HEK293 (cell line): ENCODE results near the gene PLPP6.

Source experiments
- GLIS1 ChIP-seq: fragments of 450-650 bp; formaldehyde crosslinking; IDR thresholded peaks from 2 replicates; pipeline ENCODE4 v1.5.1; 2016; ENCODE audit warnings: missing biosample characterization, missing genetic modification characterization
- HOXC10 ChIP-seq: sonication (generic); formaldehyde crosslinking; IDR thresholded peaks from 2 replicates; pipeline ENCODE4 v1.8.1; 2023; ENCODE audit warnings: mild to moderate bottlenecking, missing genetic modification reagents
- SP2 ChIP-seq: fragments of 450-650 bp; formaldehyde crosslinking; IDR thresholded peaks from 2 replicates; pipeline ENCODE4 v1.5.1; 2016; ENCODE audit warnings: missing biosample characterization, missing genetic modification characterization
- SP3 ChIP-seq: fragments of 450-650 bp; formaldehyde crosslinking; IDR thresholded peaks from 2 replicates; pipeline ENCODE4 v1.5.1; 2016; ENCODE audit warnings: missing biosample characterization, missing genetic modification characterization
- SP7 ChIP-seq: fragments of 450-650 bp; formaldehyde crosslinking; IDR thresholded peaks from 2 replicates; pipeline ENCODE4 v1.5.1; 2016; ENCODE audit warnings: missing biosample characterization, missing genetic modification characterization
- ZNF114 ChIP-seq: fragments of 450-650 bp; formaldehyde crosslinking; IDR thresholded peaks from 2 replicates; pipeline ENCODE4 v1.5.0; 2017; ENCODE audit warnings: missing biosample characterization, missing genetic modification characterization
- ZNF157 ChIP-seq: fragments of 450-650 bp; formaldehyde crosslinking; IDR thresholded peaks from 2 replicates; pipeline ENCODE4 v1.5.1; 2016; ENCODE audit warnings: missing biosample characterization, missing genetic modification characterization
- ZNF335 ChIP-seq: fragments of 450-650 bp; formaldehyde crosslinking; conservative IDR thresholded peaks from 2 replicates; pipeline ENCODE4 v1.5.1; 2016; ENCODE audit warnings: missing biosample characterization, missing genetic modification characterization
- ZNF391 ChIP-seq: fragments of 450-650 bp; formaldehyde crosslinking; IDR thresholded peaks from 2 replicates; pipeline ENCODE4 v1.5.1; 2016; ENCODE audit warnings: low read depth, missing biosample characterization, missing genetic modification characterization, borderline replicate concordance
- ZNF394 ChIP-seq: fragments of 450-650 bp; formaldehyde crosslinking; IDR thresholded peaks from 2 replicates; pipeline ENCODE4 v1.5.1; 2016; ENCODE audit warnings: missing biosample characterization, missing genetic modification characterization, mild to moderate bottlenecking, moderate library complexity, borderline replicate concordance
- ZNF426 ChIP-seq: fragments of 450-650 bp; formaldehyde crosslinking; IDR thresholded peaks from 2 replicates; pipeline ENCODE4 v1.5.1; 2017; ENCODE audit warnings: missing biosample characterization, missing genetic modification characterization, mild to moderate bottlenecking, inconsistent platforms, moderate library complexity
- ZNF433 ChIP-seq: fragments of 450-650 bp; formaldehyde crosslinking; IDR thresholded peaks from 2 replicates; pipeline ENCODE4 v1.5.1; 2016; ENCODE audit warnings: missing biosample characterization, missing genetic modification characterization, low read depth
- ZNF529 ChIP-seq: fragments of 450-650 bp; formaldehyde crosslinking; IDR thresholded peaks from 2 replicates; pipeline ENCODE4 v1.5.1; 2017; ENCODE audit warnings: missing genetic modification characterization, missing biosample characterization; ENCODE audit not compliant: insufficient replicate concordance
- TF ChIP-seq, protein P1 (sequence below): fragments of 450-650 bp; formaldehyde crosslinking; IDR thresholded peaks from 2 replicates; pipeline ENCODE4 v1.5.1; 2017; ENCODE audit warnings: missing biosample characterization, missing genetic modification characterization
- TF ChIP-seq, protein P2 (sequence below): fragments of 450-650 bp; formaldehyde crosslinking; conservative IDR thresholded peaks from 2 replicates; pipeline ENCODE4 v1.5.1; 2016; ENCODE audit warnings: low read depth, missing biosample characterization, missing genetic modification characterization
- TF ChIP-seq, protein P3 (sequence below): fragments of 450-650 bp; formaldehyde crosslinking; IDR thresholded peaks from 2 replicates; pipeline ENCODE4 v1.5.1; 2016; ENCODE audit warnings: missing biosample characterization, missing genetic modification characterization
- TF ChIP-seq, protein P4 (sequence below): sonication (generic); formaldehyde crosslinking; IDR thresholded peaks from 2 replicates; pipeline ENCODE4 v1.8.1; 2022; ENCODE audit warnings: mild to moderate bottlenecking, moderate library complexity, missing genetic modification reagents
- TF ChIP-seq, protein P5 (sequence below): fragments of 450-650 bp; IDR thresholded peaks from 2 replicates; pipeline ENCODE4 v1.5.1; 2018; ENCODE audit warnings: missing biosample characterization, missing genetic modification characterization
- TF ChIP-seq, protein P6 (sequence below): fragments of 450-650 bp; formaldehyde crosslinking; IDR thresholded peaks from 2 replicates; pipeline ENCODE4 v1.5.0; 2017; ENCODE audit warnings: missing biosample characterization, missing genetic modification characterization, borderline replicate concordance
- TF ChIP-seq, protein P7 (sequence below): fragments of 450-650 bp; formaldehyde crosslinking; IDR thresholded peaks from 2 replicates; pipeline ENCODE4 v1.5.1; 2016; ENCODE audit warnings: missing biosample characterization, missing genetic modification characterization

The PLPP6 gene

DNA sequence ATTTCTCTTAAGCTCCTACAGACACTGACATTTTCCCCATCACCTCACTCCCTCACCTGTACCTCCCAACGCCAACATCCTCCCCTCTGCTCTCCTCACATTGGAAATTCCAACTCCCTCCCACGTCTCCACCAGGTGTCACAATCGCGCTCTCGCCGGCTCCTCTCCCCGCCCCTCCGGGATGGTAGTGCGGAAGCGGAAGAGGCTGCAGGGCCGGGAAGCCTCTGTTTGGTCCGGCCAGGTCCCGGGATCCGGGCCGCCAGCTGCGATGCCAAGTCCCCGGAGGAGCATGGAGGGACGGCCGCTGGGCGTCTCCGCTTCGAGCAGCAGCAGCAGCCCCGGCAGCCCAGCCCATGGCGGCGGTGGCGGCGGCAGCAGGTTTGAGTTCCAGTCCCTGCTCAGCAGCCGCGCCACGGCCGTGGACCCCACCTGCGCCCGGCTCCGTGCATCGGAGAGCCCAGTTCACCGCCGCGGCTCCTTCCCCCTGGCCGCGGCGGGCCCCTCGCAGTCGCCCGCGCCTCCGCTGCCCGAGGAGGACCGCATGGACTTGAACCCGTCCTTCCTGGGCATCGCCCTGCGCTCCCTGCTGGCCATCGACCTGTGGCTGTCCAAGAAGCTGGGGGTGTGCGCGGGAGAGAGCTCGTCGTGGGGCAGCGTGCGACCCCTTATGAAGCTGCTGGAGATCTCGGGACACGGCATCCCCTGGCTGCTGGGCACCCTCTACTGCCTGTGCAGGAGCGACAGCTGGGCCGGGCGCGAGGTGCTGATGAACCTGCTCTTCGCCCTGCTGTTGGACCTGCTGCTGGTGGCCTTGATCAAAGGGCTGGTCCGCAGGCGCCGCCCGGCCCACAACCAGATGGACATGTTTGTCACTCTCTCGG lies at the start of gene PLPP6 (continued):
- TF ChIP-seq, protein P1, sequence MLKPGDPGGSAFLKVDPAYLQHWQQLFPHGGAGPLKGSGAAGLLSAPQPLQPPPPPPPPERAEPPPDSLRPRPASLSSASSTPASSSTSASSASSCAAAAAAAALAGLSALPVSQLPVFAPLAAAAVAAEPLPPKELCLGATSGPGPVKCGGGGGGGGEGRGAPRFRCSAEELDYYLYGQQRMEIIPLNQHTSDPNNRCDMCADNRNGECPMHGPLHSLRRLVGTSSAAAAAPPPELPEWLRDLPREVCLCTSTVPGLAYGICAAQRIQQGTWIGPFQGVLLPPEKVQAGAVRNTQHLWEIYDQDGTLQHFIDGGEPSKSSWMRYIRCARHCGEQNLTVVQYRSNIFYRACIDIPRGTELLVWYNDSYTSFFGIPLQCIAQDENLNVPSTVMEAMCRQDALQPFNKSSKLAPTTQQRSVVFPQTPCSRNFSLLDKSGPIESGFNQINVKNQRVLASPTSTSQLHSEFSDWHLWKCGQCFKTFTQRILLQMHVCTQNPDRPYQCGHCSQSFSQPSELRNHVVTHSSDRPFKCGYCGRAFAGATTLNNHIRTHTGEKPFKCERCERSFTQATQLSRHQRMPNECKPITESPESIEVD (tag by site-specific recombination): no peak
- TF ChIP-seq ZNF394 (no peak), ZNF114 (tag by site-specific recombination) (no peak), ZNF433 (tag by site-specific recombination) (no peak), ZNF391 (no peak), ZNF529 (tag by site-specific recombination) (no peak), ZNF157 (tag by site-specific recombination) (no peak), ZNF426 (tag by site-specific recombination) (no peak), ZNF335 (tag by site-specific recombination) (peak; percentile 83), HOXC10 (0 out of 2 replicates have a peak, but pooled peaks have one; percentile 75), GLIS1 (peak; percentile 41), SP7 (tag by site-specific recombination) (no peak), SP2 (tag by site-specific recombination) (peak; percentile 84), SP3 (tag by site-specific recombination) (peak; percentile 44; the same call in 1 of the 2 replicates)
- TF ChIP-seq, protein P2, sequence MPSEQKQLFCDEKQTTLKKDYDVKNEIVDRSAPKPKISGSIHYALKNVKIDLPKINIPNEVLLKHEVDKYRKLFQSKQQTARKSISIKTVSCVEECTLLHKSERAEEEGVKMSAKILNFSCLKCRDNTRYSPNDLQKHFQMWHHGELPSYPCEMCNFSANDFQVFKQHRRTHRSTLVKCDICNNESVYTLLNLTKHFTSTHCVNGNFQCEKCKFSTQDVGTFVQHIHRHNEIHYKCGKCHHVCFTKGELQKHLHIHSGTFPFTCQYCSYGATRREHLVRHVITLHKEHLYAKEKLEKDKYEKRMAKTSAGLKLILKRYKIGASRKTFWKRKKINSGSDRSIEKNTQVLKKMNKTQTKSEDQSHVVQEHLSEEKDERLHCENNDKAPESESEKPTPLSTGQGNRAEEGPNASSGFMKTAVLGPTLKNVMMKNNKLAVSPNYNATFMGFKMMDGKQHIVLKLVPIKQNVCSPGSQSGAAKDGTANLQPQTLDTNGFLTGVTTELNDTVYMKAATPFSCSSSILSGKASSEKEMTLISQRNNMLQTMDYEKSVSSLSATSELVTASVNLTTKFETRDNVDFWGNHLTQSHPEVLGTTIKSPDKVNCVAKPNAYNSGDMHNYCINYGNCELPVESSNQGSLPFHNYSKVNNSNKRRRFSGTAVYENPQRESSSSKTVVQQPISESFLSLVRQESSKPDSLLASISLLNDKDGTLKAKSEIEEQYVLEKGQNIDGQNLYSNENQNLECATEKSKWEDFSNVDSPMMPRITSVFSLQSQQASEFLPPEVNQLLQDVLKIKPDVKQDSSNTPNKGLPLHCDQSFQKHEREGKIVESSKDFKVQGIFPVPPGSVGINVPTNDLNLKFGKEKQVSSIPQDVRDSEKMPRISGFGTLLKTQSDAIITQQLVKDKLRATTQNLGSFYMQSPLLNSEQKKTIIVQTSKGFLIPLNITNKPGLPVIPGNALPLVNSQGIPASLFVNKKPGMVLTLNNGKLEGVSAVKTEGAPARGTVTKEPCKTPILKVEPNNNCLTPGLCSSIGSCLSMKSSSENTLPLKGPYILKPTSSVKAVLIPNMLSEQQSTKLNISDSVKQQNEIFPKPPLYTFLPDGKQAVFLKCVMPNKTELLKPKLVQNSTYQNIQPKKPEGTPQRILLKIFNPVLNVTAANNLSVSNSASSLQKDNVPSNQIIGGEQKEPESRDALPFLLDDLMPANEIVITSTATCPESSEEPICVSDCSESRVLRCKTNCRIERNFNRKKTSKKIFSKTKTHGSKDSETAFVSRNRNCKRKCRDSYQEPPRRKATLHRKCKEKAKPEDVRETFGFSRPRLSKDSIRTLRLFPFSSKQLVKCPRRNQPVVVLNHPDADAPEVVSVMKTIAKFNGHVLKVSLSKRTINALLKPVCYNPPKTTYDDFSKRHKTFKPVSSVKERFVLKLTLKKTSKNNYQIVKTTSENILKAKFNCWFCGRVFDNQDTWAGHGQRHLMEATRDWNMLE (tag by site-specific recombination): 0 out of 2 replicates have a peak, but pooled peaks have one; percentile 45
- TF ChIP-seq, protein P3, sequence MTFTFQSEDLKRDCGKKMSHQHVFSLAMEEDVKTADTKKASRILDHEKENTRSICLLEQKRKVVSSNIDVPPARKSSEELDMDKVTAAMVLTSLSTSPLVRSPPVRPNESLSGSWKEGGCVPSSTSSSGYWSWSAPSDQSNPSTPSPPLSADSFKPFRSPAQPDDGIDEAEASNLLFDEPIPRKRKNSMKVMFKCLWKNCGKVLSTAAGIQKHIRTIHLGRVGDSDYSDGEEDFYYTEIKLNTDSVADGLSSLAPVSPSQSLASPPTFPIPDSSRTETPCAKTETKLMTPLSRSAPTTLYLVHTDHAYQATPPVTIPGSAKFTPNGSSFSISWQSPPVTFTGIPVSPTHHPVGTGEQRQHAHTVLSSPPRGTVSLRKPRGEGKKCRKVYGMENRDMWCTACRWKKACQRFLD (tag by site-specific recombination): no peak
- TF ChIP-seq, protein P4, sequence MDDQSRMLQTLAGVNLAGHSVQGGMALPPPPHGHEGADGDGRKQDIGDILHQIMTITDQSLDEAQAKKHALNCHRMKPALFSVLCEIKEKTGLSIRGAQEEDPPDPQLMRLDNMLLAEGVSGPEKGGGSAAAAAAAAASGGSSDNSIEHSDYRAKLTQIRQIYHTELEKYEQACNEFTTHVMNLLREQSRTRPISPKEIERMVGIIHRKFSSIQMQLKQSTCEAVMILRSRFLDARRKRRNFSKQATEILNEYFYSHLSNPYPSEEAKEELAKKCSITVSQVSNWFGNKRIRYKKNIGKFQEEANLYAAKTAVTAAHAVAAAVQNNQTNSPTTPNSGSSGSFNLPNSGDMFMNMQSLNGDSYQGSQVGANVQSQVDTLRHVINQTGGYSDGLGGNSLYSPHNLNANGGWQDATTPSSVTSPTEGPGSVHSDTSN (CRISPR knock-in tag): peak; percentile 61; the same call in 1 of the 2 replicates
- TF ChIP-seq, protein P5, sequence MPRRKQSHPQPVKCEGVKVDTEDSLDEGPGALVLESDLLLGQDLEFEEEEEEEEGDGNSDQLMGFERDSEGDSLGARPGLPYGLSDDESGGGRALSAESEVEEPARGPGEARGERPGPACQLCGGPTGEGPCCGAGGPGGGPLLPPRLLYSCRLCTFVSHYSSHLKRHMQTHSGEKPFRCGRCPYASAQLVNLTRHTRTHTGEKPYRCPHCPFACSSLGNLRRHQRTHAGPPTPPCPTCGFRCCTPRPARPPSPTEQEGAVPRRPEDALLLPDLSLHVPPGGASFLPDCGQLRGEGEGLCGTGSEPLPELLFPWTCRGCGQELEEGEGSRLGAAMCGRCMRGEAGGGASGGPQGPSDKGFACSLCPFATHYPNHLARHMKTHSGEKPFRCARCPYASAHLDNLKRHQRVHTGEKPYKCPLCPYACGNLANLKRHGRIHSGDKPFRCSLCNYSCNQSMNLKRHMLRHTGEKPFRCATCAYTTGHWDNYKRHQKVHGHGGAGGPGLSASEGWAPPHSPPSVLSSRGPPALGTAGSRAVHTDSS (tag by site-specific recombination): no peak
- TF ChIP-seq, protein P6, sequence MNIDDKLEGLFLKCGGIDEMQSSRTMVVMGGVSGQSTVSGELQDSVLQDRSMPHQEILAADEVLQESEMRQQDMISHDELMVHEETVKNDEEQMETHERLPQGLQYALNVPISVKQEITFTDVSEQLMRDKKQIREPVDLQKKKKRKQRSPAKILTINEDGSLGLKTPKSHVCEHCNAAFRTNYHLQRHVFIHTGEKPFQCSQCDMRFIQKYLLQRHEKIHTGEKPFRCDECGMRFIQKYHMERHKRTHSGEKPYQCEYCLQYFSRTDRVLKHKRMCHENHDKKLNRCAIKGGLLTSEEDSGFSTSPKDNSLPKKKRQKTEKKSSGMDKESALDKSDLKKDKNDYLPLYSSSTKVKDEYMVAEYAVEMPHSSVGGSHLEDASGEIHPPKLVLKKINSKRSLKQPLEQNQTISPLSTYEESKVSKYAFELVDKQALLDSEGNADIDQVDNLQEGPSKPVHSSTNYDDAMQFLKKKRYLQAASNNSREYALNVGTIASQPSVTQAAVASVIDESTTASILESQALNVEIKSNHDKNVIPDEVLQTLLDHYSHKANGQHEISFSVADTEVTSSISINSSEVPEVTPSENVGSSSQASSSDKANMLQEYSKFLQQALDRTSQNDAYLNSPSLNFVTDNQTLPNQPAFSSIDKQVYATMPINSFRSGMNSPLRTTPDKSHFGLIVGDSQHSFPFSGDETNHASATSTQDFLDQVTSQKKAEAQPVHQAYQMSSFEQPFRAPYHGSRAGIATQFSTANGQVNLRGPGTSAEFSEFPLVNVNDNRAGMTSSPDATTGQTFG: no peak
- TF ChIP-seq, protein P7, sequence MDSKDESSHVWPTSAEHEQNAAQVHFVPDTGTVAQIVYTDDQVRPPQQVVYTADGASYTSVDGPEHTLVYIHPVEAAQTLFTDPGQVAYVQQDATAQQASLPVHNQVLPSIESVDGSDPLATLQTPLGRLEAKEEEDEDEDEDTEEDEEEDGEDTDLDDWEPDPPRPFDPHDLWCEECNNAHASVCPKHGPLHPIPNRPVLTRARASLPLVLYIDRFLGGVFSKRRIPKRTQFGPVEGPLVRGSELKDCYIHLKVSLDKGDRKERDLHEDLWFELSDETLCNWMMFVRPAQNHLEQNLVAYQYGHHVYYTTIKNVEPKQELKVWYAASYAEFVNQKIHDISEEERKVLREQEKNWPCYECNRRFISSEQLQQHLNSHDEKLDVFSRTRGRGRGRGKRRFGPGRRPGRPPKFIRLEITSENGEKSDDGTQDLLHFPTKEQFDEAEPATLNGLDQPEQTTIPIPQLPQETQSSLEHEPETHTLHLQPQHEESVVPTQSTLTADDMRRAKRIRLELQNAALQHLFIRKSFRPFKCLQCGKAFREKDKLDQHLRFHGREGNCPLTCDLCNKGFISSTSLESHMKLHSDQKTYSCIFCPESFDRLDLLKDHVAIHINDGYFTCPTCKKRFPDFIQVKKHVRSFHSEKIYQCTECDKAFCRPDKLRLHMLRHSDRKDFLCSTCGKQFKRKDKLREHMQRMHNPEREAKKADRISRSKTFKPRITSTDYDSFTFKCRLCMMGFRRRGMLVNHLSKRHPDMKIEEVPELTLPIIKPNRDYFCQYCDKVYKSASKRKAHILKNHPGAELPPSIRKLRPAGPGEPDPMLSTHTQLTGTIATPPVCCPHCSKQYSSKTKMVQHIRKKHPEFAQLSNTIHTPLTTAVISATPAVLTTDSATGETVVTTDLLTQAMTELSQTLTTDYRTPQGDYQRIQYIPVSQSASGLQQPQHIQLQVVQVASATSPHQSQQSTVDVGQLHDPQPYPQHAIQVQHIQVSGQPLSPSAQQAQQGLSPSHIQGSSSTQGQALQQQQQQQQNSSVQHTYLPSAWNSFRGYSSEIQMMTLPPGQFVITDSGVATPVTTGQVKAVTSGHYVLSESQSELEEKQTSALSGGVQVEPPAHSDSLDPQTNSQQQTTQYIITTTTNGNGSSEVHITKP (tag by site-specific recombination): peak; percentile 96
